IPS DF 19.7 (cell line): Measurements from ENCODE around the gene TECPR2.
"Not testable (repeated sequence)": the region's sequence is repeated elsewhere in the genome, so short reads cannot be mapped to it uniquely, and the experiment has no call there.

Experiments
- DNase-seq: peaks from one replicate; pipeline ENCODE4 v3.0.0-alpha.2; 2013; ENCODE audit warnings: low read depth, low spot score

The TECPR2 gene

DNA sequence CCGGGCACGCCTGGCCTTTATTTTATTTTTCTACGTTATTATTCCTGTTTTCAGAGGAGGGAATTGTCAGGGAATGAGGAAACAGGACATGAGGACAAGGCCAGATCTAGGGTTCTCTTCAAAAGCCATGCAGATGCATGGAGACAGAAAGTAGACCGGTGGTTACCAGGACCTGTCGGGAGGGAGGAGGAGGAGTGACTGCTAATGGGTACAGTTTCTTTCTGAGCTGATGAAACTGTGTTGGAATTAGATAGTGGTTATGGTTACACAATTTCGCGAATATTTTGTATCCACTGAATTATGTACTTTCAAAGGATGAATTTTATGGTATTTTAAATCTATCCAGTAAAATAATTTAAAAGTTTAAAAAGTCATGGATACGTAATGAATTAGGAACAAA lies 31.9 kb upstream of the TECPR2 start:
- DNase-seq, result no peak

DNA sequence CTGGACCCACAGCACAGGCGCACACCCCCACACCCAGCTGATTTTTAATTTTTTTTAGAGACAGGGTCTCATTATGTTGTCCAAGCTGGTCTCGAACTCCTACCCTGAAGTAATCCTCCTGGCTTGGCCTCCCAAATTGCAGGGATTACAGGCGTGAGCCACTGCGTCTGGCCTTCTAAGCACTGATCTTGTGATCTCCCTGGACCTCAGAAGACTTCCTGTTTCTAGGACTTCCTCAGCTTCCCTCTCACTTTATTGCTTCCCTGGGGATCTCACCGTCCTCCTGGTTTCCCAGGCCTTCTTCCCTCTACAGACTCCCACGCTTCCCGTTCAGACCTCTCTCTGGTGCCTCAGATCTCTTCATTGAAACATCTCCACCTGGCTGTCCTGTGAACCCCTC lies 29.4 kb upstream of the TECPR2 start:
- DNase-seq, result no peak

DNA sequence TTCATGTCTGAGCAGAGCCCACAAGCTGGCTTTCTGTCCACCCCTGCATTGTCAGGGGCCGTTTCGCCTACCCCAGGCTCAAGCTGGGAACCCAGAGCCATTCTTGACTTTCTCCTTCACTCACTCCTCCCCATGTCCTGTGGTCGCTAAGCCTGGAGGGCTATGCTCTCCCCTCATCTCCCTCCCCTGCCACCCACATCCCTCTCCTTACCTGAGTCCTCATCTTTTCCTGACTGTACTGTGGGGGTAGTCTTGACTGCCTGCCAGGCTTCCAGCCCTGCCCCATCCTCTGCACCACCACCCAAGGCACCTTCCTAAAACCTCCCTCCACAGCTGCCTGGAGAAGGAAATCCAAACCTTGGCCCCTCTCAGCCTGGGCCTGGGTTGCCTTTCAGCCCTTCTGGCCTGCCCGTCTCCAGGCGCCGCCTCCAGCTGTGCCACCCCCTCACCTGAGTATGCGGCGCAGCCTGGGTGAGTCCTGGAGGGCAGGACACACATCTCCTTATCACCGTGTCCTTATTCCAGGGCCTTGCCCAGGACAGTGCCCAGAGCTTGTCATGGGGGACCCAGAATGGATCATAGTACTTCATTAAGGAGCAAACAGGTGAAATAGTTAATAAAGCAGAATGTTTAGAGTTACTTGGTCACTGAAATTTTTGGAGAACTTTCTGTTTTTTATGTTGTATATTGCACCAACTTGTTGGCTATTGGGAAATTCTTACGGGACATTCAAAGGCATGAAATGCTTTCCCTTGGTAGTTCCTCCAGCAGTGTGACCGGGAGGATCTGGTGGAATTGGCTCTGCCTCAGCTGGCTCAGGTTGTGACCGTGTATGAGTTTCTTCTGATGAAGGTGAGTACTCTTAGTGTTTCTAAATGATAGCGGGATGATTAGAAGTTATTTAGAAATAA lies 28.7 kb upstream of the TECPR2 start:
- no peak for DNase-seq

DNA sequence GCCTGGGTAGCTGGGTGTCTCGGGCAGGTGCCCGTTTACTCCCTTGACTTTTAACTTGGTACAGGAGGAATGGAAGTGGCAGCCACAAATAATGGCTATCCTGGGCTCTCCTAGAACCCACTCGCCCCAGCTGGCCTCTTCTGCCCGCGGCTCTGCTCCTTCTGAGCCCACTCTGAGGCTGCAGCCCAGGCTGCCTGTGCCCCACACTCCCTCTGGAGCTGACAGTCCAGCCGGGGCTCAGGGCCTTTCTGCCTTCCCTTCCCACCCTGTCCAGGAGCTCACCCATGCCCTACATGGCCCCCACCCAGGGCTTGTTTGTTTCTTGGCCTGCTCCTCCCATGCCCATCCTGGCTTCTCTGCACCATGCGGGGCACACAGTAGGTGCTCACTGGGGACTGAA lies 27.6 kb upstream of the TECPR2 start:
- DNase-seq, result no peak

DNA sequence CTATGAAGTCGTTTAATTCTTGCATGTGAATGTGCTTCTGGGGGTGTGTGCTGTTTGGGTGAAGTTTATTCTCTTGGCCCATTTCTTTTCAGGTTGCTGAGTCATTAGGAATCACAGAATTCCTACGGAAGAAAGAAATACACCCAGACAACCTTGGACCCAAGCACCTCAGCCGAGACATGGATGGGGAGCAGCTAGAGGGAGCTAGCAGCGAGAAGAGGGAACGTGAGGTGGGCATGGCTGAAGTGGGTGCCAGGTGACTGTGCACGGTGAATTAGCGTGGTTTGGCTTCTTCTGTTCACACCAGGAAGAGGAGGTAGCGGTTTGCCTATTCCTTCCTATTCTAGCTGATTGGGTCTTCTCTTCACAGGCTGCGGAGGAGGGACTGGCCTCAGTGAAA lies 24.0 kb upstream of the TECPR2 start:
- no peak for DNase-seq

DNA sequence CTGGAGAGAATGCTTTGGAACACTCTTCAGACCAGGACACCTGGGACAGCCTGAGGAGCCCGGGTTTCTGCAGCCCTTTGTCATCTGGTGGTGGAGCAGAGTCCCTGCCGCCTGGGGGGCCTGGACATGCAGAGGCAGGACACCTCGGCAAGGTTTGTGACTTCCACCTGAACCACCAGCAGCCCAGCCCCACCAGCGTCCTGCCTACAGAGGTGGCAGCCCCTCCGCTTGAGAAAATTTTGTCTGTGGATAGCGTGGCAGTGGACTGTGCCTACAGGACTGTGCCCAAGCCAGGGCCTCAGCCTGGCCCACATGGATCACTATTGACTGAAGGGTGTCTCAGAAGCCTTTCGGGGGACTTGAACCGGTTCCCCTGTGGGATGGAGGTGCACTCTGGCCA lies 21.2 kb upstream of the TECPR2 start:
- DNase-seq, result no peak

DNA sequence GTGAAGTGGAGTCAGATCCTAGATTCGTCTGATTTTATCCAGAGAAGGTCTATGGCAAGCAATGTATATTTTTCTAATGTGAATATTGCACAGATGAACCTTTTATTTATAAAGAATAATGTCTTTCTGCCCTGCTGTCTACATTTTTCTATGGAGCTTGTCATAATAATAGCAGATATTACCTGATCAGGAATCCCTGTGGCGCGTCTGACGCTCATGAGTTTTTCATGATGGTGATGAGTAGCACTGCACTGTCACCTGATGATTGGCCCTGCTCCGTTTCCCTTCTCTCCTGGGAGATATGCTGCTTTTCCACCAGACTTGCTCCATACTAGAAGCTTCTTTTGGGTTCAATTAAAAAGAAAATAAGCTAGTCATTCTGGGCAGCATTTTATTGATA lies 20.5 kb upstream of the TECPR2 start:
- no peak for DNase-seq

DNA sequence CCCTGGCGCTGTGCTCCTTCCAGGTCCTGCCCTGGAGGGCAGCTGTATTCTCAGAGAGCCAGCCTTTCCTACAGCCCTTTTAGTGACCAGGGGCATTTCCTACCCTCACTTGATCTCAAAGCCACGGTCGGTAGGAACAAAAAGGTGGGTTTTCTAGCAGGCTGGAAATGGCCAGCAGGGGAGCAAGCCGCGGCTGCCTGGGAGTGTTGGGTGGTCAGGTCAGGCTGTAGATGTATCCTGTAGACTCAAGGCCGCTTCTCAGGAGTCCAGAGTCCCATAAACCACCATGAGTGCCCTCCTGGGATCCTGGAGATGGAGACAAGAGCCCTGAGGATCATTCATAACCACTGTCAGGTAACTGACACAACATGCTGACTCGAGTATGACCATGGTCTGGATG lies 18.7 kb upstream of the TECPR2 start:
- no peak for DNase-seq

DNA sequence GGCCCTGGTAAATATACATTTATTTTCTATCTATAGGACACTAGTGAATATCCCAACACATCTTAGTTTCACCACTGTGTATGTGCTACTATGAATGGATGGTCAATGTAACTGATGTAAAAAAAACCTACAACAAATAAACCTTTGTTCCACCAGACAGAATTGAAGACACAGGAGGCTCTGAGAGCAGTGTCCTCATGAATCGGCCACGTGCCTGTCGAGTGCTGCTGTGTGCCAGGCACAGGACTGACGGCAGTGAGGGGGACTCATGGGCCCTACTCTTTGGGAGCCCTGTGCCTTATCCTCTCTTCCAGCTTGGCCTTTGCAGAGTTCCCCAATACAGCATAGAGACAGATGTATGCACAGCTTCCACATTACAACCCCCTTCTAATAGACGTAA lies 18.3 kb upstream of the TECPR2 start:
- DNase-seq, result no peak

DNA sequence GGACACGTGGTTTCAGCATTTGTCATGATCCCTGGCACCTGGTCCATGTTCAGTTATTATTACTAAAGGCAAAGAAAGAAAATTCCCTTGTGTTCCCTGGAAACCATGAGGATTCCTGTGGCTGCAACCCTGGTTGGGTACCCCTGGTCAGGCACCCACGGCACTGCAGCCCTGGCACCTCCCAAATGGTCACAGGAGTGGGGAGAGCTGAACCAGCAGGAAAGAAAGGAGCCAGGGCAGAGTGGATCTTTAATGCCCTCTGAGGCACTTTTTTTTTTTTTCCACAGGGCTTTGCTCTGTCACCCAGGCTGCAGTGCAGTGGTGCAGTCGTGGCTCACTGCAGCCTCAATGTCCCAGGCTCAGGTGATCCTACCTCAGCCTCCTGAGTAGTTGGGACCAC lies 17.5 kb upstream of the TECPR2 start:
- no peak for DNase-seq

DNA sequence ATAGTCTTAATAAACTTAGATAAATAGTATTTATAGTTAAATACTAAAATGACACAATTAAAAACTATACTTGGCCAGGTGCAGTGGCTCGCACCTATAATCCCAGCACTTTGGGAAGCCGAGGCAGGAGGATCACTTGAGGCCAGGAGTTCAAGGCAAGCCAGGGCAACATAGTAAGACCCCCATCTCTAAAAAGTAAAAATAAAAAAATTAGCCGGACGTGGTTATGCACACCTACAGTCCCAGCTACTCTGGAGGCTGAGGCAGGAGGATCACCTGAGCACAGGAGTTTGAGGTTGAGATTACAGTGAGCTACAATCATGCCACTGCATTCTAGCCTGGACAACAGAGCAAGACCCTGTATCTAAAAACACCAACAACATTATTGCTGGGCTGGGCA lies 16.1 kb upstream of the TECPR2 start:
- DNase-seq, result no peak

DNA sequence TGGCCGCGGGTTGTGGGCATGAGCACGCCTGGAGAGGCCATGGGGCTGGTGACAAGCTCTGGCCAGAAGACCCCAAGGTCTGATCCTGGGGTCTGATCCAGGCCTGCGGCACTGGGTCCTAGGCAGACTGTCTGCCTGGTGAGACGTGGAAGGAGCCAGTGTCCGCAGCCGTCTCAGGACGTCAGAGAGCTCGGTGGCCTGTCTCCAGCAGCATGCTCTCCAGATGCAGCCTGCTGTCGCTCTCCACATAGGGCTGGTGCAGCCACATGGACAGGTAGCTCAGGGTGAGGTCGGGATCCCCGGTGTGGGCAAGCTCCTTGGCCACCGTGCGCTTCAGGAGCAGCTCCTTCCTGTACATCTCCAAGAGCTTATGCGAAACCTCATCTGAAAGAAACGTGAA lies 14.4 kb upstream of the TECPR2 start:
- DNase-seq, result no peak

DNA sequence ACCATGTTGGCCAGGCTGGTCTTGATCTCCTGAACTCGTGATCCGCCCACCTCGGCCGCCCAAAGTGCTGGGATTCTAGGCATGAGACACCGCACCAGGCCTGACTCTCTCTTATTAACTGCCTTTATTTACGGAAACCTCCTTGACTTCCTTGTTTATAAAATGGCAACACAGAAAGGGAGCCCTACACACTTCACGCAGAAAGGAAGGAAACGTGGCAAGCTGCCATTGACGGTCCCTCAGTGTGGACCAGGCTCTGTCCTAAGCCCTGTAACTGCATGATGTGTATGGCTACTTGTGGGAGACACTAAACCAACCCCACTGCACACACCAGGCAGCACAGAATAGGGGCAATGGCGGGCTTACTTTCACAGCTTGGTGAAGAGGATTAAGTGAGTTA lies 11.7 kb upstream of the TECPR2 start:
- DNase-seq, result no peak

DNA sequence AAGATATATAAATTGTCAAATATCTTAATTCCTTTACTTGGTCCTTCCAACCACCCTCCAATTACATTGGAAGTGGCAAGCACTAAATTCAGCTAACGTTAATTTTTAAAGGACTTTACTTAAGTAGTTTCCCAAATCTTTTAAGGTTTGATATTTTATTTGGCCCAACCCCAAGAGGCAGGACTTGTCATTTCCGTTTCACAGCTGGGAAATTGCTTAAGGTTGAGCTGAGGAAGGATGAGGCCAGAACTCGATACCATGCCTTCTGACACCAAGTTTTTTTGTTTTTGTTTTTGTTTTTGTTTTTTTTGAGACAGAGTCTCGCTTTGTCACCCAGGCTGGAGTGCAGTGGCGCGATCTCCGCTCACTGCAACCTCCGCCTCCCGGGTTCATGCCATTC lies 11.1 kb upstream of the TECPR2 start:
- DNase-seq, result not testable (repeated sequence)

DNA sequence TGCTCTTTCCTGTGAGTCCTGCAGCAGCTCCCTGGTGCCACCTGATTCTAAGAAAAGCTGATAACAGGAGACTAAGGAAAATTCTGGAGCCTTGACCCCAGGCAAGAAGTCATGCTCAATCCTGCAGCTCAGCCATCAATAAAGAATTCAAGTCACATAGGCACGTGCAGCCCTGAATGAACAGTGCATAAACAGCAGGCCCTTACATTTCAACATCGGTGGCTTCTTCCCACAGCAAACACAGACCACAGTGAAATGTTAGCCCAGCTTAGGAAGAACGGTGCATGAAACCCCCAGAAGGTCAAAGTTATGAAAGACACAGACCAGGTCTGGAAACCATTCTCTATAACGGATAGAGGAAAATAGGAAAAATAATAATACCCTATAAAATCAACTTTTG lies 10.5 kb upstream of the TECPR2 start:
- no peak for DNase-seq

DNA sequence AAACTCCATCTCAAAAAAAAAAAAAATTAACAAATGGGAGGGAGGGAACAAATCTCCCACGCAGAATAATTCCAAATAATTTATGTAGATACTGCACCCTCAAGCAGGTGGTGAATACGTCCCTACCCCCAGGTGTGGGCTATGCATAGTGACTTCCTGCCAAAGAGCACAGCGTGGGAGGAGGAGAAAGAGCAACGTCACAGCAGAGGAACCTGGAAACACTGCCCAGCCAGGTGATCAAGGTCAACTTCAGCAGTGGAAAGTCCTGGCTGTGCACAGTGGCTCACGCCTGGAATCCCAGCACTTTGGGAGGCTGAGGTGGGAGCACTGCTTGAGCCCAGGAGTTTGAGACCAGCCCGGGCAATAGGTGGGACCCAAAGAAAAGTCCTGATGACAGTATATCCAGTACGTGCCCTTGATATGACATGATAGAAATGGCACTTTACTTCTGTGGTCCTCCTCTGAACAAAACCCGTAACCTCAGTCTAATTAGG lies 9.6 kb upstream of the TECPR2 start:
- no peak for DNase-seq

DNA sequence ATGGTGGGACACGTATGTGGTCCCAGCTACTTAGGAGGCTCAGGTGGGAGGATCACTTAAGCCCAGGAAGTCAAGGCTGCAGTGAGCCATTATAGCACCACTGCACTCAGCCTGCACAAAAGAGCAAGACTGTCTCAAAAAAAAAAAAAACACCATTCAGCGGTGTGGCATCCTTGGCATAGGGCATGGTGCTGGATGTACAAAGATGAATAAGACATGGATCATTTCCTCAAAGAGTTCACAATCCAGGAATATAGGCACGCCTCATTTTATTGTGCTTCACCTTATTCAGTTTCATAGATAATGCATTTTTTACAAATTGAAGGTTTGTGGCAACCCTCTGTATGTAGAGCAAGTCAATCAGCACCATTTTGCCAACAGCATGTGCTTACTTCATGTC lies 6.5 kb upstream of the TECPR2 start:
- no peak for DNase-seq

DNA sequence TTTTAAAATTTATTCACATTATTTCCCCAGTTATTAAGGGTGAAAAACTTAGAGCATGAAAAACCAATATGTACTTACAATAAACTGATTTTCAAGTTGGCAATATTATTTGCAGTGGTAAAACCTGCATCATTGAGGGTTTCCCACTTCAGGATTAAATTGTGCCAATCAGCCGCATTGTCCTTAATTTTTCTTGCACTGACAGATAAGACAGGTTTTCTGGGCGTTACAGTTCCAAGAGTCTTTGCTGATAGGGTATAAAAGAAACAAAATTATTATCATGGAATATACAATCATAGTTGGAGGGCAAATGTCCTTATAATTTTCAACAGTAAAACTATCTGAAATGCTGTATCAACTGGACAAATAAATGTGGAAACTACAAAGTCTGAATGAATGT lies 3.4 kb upstream of the TECPR2 start:
- DNase-seq, result no peak

DNA sequence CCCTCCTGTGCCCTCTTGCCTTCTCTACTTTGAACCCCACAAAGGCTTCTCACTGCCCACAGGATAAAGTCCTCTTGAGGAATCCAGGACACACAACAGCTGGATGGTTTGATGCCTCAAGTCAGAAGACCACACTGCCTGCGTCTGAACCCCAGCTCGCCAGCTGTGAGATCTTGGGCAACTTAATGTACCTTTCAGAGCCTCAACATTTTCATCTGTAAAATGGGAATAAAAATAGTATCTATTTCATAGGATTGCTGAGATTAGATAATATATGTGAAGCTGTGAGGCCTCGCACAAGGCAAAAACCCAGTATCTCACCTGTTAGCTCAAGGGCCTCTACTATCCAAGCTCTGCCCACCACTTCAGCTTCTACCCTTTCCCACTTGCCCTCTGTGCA lies 2.4 kb upstream of the TECPR2 start:
- no peak for DNase-seq

DNA sequence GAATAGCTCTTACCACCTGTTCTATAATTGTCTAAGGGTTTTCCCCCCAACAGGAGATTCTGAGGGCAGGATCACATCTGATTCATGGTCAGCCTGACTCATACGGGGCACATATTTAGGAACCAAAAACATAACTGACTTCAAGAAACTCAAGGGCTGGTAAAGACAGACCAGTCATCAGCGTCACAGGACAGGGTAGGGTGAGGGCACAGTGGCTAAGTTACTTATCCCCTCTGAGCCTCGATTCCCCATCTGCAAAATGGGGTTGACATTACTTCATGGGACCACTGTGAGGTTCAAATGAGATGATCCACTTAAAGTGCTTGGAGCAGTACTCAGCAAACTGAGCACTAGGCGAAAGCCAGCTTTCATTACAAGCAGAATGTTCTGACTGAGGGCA lies 657 bp upstream of the TECPR2 start:
- no peak for DNase-seq

DNA sequence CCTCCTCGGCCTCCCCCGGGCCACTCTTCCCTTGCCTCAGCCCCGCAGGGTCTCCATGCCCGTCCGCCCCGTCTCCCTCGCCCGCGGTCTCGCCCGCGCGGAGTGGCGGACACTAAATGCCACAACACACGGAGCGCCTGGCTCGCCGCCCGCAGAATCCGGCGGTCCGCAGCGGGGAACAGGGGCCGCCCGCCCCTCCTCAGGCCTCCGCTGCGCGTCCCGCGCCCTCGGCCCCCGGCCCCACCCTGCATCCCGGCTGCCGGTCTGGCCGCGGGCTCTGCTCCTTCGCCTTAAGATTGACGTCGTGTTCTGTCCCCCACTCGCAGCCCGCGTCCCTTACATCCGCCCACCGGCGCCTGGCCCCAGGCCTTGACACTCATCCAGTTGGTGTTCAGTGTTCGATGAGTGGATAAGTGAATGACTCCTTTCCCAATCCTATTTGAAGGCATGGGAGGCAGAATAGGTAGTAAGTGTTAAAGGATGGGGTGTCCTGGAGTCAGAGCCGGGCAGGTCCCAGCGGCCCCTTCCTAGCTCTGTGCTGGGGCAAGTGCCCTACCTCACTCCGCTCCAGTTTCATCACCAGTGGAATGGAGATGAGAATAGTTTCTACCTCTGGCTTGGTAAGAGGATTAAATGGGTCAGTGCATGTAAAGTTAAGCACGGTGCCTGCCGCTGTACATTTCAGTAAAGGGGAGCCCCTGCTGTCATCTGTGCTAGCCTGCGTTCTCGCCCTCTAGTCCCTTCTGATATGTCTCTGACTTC lies 622 bp downstream of the TECPR2 start:
- DNase-seq, result no peak

DNA sequence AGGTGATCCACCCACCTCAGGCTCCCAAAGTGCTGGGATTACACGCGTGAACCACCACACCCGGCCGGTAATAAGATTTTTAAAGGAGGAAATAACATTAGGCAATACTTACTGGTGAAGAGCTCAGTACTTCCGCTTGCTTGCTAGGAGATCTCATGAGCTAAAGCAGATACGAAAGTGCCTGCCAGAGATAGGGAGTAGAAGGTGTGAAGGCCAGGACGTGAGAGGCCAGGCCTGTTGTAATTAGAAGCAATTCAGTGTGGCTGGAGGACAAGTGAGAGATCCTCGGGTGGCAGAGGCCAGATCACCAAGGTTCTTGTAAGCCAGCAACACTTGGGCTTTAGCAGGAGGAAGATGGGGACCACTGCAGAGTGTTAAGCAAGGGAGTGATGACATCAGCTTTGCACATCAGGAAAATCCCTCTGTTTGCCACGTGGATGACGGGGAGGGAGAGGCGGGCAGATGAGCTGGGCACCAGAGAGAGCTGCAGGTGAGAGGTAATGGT lies 7.6 kb downstream of the TECPR2 start:
- DNase-seq, result no peak

DNA sequence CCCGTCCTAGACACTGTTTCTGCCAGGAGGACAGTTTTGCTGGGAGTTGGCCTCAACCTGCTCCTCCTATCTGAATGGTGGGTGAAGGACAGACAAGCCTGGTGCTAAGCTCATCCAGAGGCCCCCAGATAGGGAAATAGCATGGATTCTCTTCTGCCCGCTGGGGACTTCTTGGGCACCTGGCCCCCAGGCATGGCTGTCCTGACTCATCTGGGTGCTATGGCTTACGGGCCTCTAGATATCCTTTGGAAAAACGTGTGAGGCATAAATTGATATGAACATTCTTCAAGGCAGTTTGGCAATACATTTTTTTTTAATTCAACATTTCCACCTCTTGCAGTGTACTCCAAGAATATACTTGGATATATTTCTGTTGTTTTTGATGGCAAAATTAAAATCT lies 8.6 kb downstream of the TECPR2 start:
- DNase-seq, result no peak
